GM12878 (cell line): ENCODE results near the gene CCDC194. TPM values are rescaled to one million over a fixed set of nuclear protein-coding genes. Genes with fewer than 3 reads are reported as not detected.

ENCODE experiments used
- ATAC-seq: fragments of 200-7000 bp; cut with Tn5 transposase; 3 replicates; pipeline ENCODE4 v1.9.1; 2020; ENCODE audit warnings: mild to moderate bottlenecking, moderate library complexity
- BruUV-seq: library from RNA; stranded (reverse); fragments of 400-500 nt; replicated peaks from 2 replicates; lab custom pipeline; 2021; lab: Mats Ljungman, UMichigan
- CTCF ChIA-PET: fragments of 300-600 bp; sonication (Branson Sonifier 250); formaldehyde crosslinking; extraction: SDS; loops from one replicate; lab custom pipeline; 2021; ENCODE audit warnings: inconsistent platforms; lab: Yijun Ruan, JAX
- POLR2A ChIA-PET: fragments of 350-600 bp; formaldehyde crosslinking; extraction: SDS; loops from one replicate; lab custom pipeline; 2021; ENCODE audit warnings: inconsistent platforms; lab: Charles Lee
- RAD21 ChIA-PET: fragments of 300-600 bp; sonication (Branson Sonifier 250); formaldehyde crosslinking; loops from one replicate; lab custom pipeline; 2023; ENCODE audit warnings: antibody characterized with exemption; ENCODE audit not compliant: unreplicated experiment; lab: Charles Lee
- SMC1A ChIA-PET: fragments of 300-600 bp; sonication (Branson Sonifier 250); formaldehyde crosslinking; loops from one replicate; lab custom pipeline; 2023; ENCODE audit not compliant: unreplicated experiment, uncharacterized antibody; lab: Charles Lee
- DNase-seq: peaks from one replicate; pipeline ENCODE4 v3.0.0-alpha.2; 2011; ENCODE audit warnings: low read depth, low spot score
- FAIRE-seq: peaks from 3 replicates; lab custom pipeline; 2011; peaks lifted over from hg19 to GRCh38; lab: Jason Lieb, UNC
- H2AFZ ChIP-seq: 2 replicates; pipeline ENCODE4 v1.6.0; 2011; ENCODE audit warnings: low read depth, low read length, control low read depth; ENCODE audit not compliant: control insufficient read depth
- H3K27ac ChIP-seq: 2 replicates; pipeline ENCODE4 v1.5.1; 2011; ENCODE audit warnings: control low read depth; ENCODE audit not compliant: control insufficient read depth, insufficient read depth
- H3K27me3 ChIP-seq, 2 experiments: replicated peaks in 1 of 2; 2 replicates each; pipeline versions ENCODE4 v1.6.0 to v1.6.1; 2011; ENCODE audit warnings: low read length in 1 of 2; ENCODE audit not compliant: control insufficient read depth in 2 of 2, insufficient read depth in 2 of 2
- H3K36me3 ChIP-seq, 2 experiments: 2 replicates each; pipeline ENCODE4 v1.5.1; 2011; ENCODE audit warnings: low read length in 1 of 2; ENCODE audit not compliant: control insufficient read depth in 2 of 2, insufficient read depth in 2 of 2
- H3K4me1 ChIP-seq: 2 replicates; pipeline ENCODE4 v1.6.1; 2011; ENCODE audit warnings: mild to moderate bottlenecking, low read length, moderate library complexity, mixed read lengths; ENCODE audit not compliant: control insufficient read depth, insufficient read depth
- H3K4me2 ChIP-seq: 2 replicates; pipeline ENCODE4 v1.6.0; 2011; ENCODE audit warnings: control low read depth; ENCODE audit not compliant: control insufficient read depth, insufficient read depth
- H3K4me3 ChIP-seq: fragments of 200-600 bp; sonication (generic); 2 replicates; pipeline ENCODE4 v1.5.1; 2016
- H3K79me2 ChIP-seq: 2 replicates; pipeline ENCODE4 v1.6.0; 2011; ENCODE audit warnings: low read length; ENCODE audit not compliant: control insufficient read depth, insufficient read depth
- H3K9ac ChIP-seq: 2 replicates; pipeline ENCODE4 v1.8.0; 2011; ENCODE audit warnings: low read length, control low read depth, mixed read lengths; ENCODE audit not compliant: control insufficient read depth, insufficient read depth
- H3K9me3 ChIP-seq: replicated peaks from 3 replicates; pipeline ENCODE4 v1.5.1; 2011; ENCODE audit warnings: mild to moderate bottlenecking, low read length; ENCODE audit not compliant: control insufficient read depth, insufficient read depth
- H4K20me1 ChIP-seq: 2 replicates; pipeline ENCODE4 v1.6.0; 2011; ENCODE audit not compliant: control insufficient read depth, insufficient read depth
- E4F1 ChIP-seq: fragments of 450-650 bp; IDR thresholded peaks from 2 replicates; pipeline ENCODE4 v1.6.1; 2018; ENCODE audit warnings: borderline replicate concordance, mild to moderate bottlenecking; ENCODE audit not compliant: partially characterized antibody
- MYB ChIP-seq: fragments of 150-350 bp; IDR thresholded peaks from 2 replicates; pipeline ENCODE4 v1.6.1; 2014; ENCODE audit warnings: mild to moderate bottlenecking, low read depth, low read length, borderline replicate concordance
- SIN3A ChIP-seq: IDR thresholded peaks from 2 replicates; pipeline ENCODE4 v1.6.1; 2012; ENCODE audit warnings: low read depth, low read length, improper control_type of control experiment
- SIX5 ChIP-seq: IDR thresholded peaks from 2 replicates; pipeline ENCODE4 v1.6.1; 2011; ENCODE audit warnings: mild to moderate bottlenecking, low read depth, low read length, moderate library complexity; ENCODE audit not compliant: severe bottlenecking
- SMAD5 ChIP-seq: IDR thresholded peaks from 2 replicates; pipeline ENCODE4 v1.6.1; 2016; ENCODE audit warnings: antibody characterized with exemption, low read depth
- SMC3 ChIP-seq: IDR thresholded peaks from 2 replicates; pipeline ENCODE4 v1.6.1; 2011; ENCODE audit warnings: low read length, improper control_type of control experiment, borderline replicate concordance
- TCF7 ChIP-seq: IDR thresholded peaks from 2 replicates; pipeline ENCODE4 v1.6.1; 2014; ENCODE audit warnings: antibody characterized with exemption, borderline replicate concordance
- ZBED1 ChIP-seq: IDR thresholded peaks from 2 replicates; pipeline ENCODE4 v1.6.1; 2016; ENCODE audit warnings: borderline replicate concordance
- WGBS: methylation state at CpG from one replicate; pipeline ENCODE4 v1.1.6; 2016; ENCODE audit warnings: low lambda C conversion rate; ENCODE audit not compliant: insufficient replicate concordance, insufficient coverage; ENCODE audit errors: missing lambda C conversion rate; 5-methylcytosine and 5-hydroxymethylcytosine counted together
- in situ Hi-C: fragments of 300-500 bp; cut with MboI; formaldehyde crosslinking; loops from 9 replicates; pipeline ENCODE4 v1.14.3; 2018; ENCODE audit warnings: mixed read lengths
- intact Hi-C: fragments of 100-400 bp; cut with micrococcal nuclease; formaldehyde crosslinking; loops from one replicate; pipeline ENCODE4 v1.14.2; 2022; ENCODE audit not compliant: unreplicated experiment
- polyA plus RNA-seq, 11 experiments: library from polyadenylated mRNA; depleted of rRNA in 4 of 11; unstranded in 6 of 11; stranded (reverse) in 5 of 11; fragments of >200 nt; fragmentation: Nextera tagmentation in 4 of 11; fragmentation: Illumina TruSeq in 1 of 11; extraction: Ambion mirVana in 4 of 11; extraction: Trizol in 1 of 11; gene quantifications; 1 replicate in 1 of 11; 2 replicates in 10 of 11; pipeline versions ENCODE4 v1.2.1 to v1.2.3, GENCODE V29; 2011 to 2016; ENCODE audit warnings: inconsistent platforms in 2 of 11, missing spikeins in 2 of 11, low read depth in 1 of 11
- total RNA-seq, 4 experiments: library from RNA; depleted of rRNA in 3 of 4; stranded (reverse); fragments of >200 nt in 3 of 4; fragmentation: Illumina TruSeq in 1 of 4; extraction: Trizol in 1 of 4; gene quantifications; 2 replicates each; pipeline versions ENCODE4 v1.2.1 to v1.2.3, GENCODE V29; 2013 to 2021

CCDC194 gene
- total and polyA plus RNA-seq, 10 of the 15 experiments (the other 5 are each of a cell fraction or from before 2014, with no cell fraction given): 0.07 to 3.4 (median 0.97) TPM

DNA sequence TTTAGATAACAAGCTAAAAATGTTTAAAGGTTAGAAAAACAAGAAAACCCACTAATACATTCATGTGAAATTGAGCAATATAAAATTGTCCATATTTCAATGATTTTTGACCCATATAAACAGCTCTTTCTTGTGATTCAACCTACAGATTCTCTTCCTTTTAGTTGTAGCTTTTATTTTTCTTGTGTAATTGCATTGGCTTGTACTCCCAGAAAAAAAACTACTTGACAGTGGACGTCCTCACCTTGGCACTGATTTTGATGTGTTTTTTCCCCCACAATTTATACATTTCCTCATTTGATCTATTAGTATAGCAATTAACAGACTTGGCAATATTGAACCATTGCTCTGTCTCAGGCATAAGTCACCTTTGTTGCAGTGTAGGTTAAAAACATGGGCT is 4.7 kb downstream of the CCDC194 start:
- Histone ChIP-seq H4K20me1 (no peaks in the 10 kb centered on the region), H3K36me3 (no peaks in the 10 kb centered on the region), H2AFZ (no peak overlapping the region), H3K27me3 (peaks cover 2 to 3% of the 10 kb centered on the region in 2 experiments; a peak in 3 of 4 replicates), H3K4me2 (no peak overlapping the region), H3K79me2 (no peaks in the 10 kb centered on the region), H3K4me1 (peaks cover 9% of the 10 kb centered on the region), H3K27ac (no peak overlapping the region), H3K4me3 (no peak overlapping the region), H3K9me3 (no peaks in the 10 kb centered on the region; the same call in 1 of the 3 replicates), H3K9ac (no peak overlapping the region)
- no TSS peak for BruUV-seq
- ChIA-PET RAD21 (interaction anchor here (0.6 to 2.2 kb wide), 6 partner anchors 18 to 98 kb away, joined by 3 to 7 read pairs (median 3); partner anchors contain the start of genes ABHD8 and MRPL34), SMC1A (interaction anchor here (0.8 to 7.5 kb wide), 7 partner anchors 30 to 122 kb away, joined by 3 to 69 read pairs (median 3); partner anchors contain the start of genes ANKLE1 and MVB12A), POLR2A (interaction anchor here (0.6 to 1.0 kb wide), 3 partner anchors 24 to 80 kb away, joined by 3 to 8 read pairs (median 4); no protein-coding TSS in a partner anchor), CTCF (interaction anchor here (0.5 to 9.4 kb wide), 20 partner anchors 16 to 132 kb away, joined by 3 to 170 read pairs (median 4); partner anchors contain the start of genes BST2 and MRPL34)
- intact Hi-C loops: no loop called here
- in situ Hi-C loops: loop anchor here (5.0 kb wide), 2 partner anchors 42 to 97 kb away; no protein-coding TSS in a partner anchor
- TF ChIP-seq SIX5 (no peak), SMAD5 (no peak), E4F1 (no peak), MYB (no peak), SIN3A (no peak), SMC3 (no peak), TCF7 (no peak), ZBED1 (no peak)
- 36% methylated on average over 1 of the region's 1 CpG for WGBS
- ATAC-seq (no peak), DNase-seq (no peak), FAIRE-seq (no peak)
